ENCODE results near the gene PRKAA2.

The PRKAA2 gene

DNA sequence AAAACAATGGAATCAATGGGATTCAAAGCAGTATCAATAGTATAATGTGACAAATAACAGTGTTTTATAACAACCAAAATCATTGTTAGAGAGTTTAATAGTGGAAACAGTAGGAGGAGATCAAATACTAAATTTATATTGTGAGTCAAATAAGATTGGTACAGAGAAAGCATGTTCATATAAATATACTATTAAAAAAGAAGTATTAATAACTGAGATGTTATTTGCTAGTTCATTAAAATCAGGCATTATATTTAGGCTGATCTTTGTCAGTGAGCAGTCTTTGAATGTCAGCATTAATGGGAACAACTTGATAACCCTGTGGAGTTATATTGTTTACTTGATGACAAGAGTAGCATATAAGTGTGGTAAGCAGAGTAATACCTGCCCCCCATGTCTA is 30.6 kb downstream of the PRKAA2 start:
- TF ChIP-seq EP300 (IDR thresholded peaks at IDR 0.05; ENCODE audit: borderline replicate concordance) = no peak
- no peak for TF ChIP-seq TEAD4 (IDR thresholded peaks at IDR 0.05)
- TF ChIP-seq, protein P1, sequence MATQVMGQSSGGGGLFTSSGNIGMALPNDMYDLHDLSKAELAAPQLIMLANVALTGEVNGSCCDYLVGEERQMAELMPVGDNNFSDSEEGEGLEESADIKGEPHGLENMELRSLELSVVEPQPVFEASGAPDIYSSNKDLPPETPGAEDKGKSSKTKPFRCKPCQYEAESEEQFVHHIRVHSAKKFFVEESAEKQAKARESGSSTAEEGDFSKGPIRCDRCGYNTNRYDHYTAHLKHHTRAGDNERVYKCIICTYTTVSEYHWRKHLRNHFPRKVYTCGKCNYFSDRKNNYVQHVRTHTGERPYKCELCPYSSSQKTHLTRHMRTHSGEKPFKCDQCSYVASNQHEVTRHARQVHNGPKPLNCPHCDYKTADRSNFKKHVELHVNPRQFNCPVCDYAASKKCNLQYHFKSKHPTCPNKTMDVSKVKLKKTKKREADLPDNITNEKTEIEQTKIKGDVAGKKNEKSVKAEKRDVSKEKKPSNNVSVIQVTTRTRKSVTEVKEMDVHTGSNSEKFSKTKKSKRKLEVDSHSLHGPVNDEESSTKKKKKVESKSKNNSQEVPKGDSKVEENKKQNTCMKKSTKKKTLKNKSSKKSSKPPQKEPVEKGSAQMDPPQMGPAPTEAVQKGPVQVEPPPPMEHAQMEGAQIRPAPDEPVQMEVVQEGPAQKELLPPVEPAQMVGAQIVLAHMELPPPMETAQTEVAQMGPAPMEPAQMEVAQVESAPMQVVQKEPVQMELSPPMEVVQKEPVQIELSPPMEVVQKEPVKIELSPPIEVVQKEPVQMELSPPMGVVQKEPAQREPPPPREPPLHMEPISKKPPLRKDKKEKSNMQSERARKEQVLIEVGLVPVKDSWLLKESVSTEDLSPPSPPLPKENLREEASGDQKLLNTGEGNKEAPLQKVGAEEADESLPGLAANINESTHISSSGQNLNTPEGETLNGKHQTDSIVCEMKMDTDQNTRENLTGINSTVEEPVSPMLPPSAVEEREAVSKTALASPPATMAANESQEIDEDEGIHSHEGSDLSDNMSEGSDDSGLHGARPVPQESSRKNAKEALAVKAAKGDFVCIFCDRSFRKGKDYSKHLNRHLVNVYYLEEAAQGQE (IDR thresholded peaks at IDR 0.05; ENCODE audit: low read depth) = no peak
- TF ChIP-seq NFIC (IDR thresholded peaks at IDR 0.05) = no peak
- TF ChIP-seq, protein P2, sequence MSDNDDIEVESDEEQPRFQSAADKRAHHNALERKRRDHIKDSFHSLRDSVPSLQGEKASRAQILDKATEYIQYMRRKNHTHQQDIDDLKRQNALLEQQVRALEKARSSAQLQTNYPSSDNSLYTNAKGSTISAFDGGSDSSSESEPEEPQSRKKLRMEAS (IDR thresholded peaks at IDR 0.05) = no peak
- no peak for TF ChIP-seq FOXM1 (IDR thresholded peaks at IDR 0.05; ENCODE audit: borderline replicate concordance, low read depth)
- no peak for TF ChIP-seq YY1 (IDR thresholded peaks at IDR 0.05; ENCODE audit: low read depth)
- TF ChIP-seq ZBTB7A (IDR thresholded peaks at IDR 0.05; ENCODE audit: low read depth) = no peak
- no peak for TF ChIP-seq RAD21 (IDR thresholded peaks at IDR 0.05; ENCODE audit: low read depth)
- no peak for TF ChIP-seq CEBPB (IDR thresholded peaks at IDR 0.05)
- TF ChIP-seq, protein P3, sequence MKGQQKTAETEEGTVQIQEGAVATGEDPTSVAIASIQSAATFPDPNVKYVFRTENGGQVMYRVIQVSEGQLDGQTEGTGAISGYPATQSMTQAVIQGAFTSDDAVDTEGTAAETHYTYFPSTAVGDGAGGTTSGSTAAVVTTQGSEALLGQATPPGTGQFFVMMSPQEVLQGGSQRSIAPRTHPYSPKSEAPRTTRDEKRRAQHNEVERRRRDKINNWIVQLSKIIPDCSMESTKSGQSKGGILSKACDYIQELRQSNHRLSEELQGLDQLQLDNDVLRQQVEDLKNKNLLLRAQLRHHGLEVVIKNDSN (IDR thresholded peaks at IDR 0.05) = no peak
- TF ChIP-seq EGR1 (IDR thresholded peaks at IDR 0.05) = no peak
- no peak for TF ChIP-seq TCF12 (IDR thresholded peaks at IDR 0.05; ENCODE audit: low read depth)
- no peak for TF ChIP-seq CREB1 (IDR thresholded peaks at IDR 0.05; ENCODE audit: low read depth)
- TF ChIP-seq TAF1 (IDR thresholded peaks at IDR 0.05; ENCODE audit: low read depth) = no peak

DNA sequence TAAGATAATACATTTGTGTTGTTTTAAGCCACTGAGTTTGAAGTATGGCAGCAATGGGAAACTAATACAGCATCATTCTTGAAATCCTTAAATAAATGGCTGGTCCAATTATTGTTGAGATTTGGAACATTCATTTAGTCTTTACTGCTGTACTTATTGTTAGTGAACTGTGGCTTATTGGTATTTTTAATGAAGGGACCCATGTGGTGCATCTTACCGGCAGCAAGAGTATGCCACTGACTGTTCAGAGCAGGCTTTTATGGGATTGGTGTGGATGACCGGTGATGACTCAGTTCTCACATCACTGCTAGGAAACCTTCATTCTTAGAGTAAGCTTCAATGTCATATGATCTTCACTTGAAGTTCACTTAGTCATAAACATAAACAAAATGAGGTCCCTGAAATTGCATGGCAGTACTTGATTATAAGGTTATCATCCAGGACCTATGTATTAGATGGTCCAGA is 31.5 kb downstream of the PRKAA2 start:
- TF ChIP-seq TCF12 (IDR thresholded peaks at IDR 0.05; ENCODE audit: low read depth) (no peak), CEBPB (IDR thresholded peaks at IDR 0.05) (no peak), RAD21 (IDR thresholded peaks at IDR 0.05; ENCODE audit: low read depth) (no peak)

DNA sequence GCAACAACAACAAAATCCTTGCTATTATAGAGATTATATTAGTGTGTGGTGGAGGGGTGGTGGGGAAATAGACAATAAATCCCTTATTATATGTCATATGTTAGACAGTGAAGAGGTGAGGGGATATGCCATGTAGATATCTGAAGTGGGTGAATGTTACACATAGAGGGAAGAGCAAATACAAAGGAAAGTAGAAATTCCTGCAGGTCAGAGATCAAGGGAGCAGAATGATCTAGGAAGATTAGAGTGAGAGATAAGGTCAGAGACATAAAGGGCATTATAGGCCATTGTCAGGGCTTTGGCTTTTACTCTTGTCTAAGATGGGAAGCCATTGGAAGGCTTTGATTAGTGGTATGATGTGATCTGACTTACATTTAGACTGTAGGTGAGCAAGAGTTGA is 38.5 kb downstream of the PRKAA2 start:
- TF ChIP-seq RAD21 (IDR thresholded peaks at IDR 0.05; ENCODE audit: low read depth) (no peak), EP300 (IDR thresholded peaks at IDR 0.05; ENCODE audit: borderline replicate concordance) (no peak), EGR1 (IDR thresholded peaks at IDR 0.05) (no peak), YY1 (IDR thresholded peaks at IDR 0.05; ENCODE audit: low read depth) (no peak), ZBTB7A (IDR thresholded peaks at IDR 0.05; ENCODE audit: low read depth) (no peak), NFIC (IDR thresholded peaks at IDR 0.05) (no peak), TCF12 (IDR thresholded peaks at IDR 0.05; ENCODE audit: low read depth) (no peak), TAF1 (IDR thresholded peaks at IDR 0.05; ENCODE audit: low read depth) (no peak), CEBPB (IDR thresholded peaks at IDR 0.05) (no peak), CREB1 (IDR thresholded peaks at IDR 0.05; ENCODE audit: low read depth) (no peak), TEAD4 (IDR thresholded peaks at IDR 0.05) (no peak), FOXM1 (IDR thresholded peaks at IDR 0.05; ENCODE audit: borderline replicate concordance, low read depth) (no peak)
- TF ChIP-seq, protein P2 (IDR thresholded peaks at IDR 0.05) = no peak
- TF ChIP-seq, protein P1 (IDR thresholded peaks at IDR 0.05; ENCODE audit: low read depth) = no peak

DNA sequence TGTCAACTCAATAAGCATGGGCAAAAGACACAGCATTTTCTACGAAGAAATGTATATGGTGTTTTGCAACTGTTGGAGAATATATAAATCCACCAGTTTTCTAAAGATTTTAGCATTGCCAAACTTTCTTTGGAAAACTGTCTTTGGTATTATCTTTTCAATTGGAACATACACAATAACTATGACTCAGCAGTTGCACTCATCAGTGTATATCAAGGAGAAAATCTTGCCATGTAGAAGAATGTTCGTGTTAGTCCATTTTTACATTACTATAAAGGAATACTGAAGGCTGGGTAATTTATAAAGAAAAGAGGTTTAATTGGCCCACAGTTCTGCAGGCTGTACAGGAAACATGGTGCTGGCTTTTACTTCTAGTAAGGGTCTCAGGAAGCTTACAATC is 41.1 kb downstream of the PRKAA2 start:
- TF ChIP-seq CEBPB (IDR thresholded peaks at IDR 0.05) = no peak
- TF ChIP-seq FOXM1 (IDR thresholded peaks at IDR 0.05; ENCODE audit: borderline replicate concordance, low read depth) = no peak
- TF ChIP-seq, protein P1 (IDR thresholded peaks at IDR 0.05; ENCODE audit: low read depth) = no peak
- no peak for TF ChIP-seq EGR1 (IDR thresholded peaks at IDR 0.05)

DNA sequence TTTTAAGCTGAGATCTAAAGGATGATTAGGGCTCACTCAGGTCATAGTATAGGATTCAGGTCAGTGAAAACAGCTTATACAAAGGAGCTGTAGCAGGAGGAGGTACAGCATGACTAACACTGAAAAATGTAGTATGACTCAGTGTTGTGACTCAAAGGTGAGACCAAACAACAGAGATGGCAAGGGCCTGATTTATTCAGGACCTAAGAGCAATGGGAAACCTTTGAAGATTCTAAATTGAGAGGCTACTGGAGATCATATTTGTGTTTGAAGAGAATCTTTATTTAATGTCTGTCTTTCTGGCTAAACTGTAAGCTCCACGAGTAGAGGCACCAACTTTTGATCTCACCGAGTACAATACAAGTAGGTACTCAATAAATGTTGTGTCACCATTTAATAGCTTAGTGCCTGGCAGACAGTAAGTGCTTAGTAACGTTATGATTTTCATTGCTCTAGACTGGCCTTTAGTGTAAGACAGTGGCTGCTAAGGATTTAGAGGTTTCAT is 43.5 kb downstream of the PRKAA2 start:
- TF ChIP-seq TCF12 (IDR thresholded peaks at IDR 0.05; ENCODE audit: low read depth) (peak; percentile 55; the same call in 1 of the 2 replicates), YY1 (IDR thresholded peaks at IDR 0.05; ENCODE audit: low read depth) (no peak; the same call in 1 of the 2 replicates), FOXM1 (IDR thresholded peaks at IDR 0.05; ENCODE audit: borderline replicate concordance, low read depth) (peak; percentile 19; the same call in 1 of the 2 replicates), TAF1 (IDR thresholded peaks at IDR 0.05; ENCODE audit: low read depth) (no peak), EGR1 (IDR thresholded peaks at IDR 0.05) (no peak), NFIC (IDR thresholded peaks at IDR 0.05) (no peak), CEBPB (IDR thresholded peaks at IDR 0.05) (no peak), EP300 (IDR thresholded peaks at IDR 0.05; ENCODE audit: borderline replicate concordance) (peak; percentile 76; the same call in 1 of the 2 replicates), RAD21 (IDR thresholded peaks at IDR 0.05; ENCODE audit: low read depth) (no peak), TEAD4 (IDR thresholded peaks at IDR 0.05) (peak; percentile 74), CREB1 (IDR thresholded peaks at IDR 0.05; ENCODE audit: low read depth) (no peak)
- TF ChIP-seq, protein P3 (IDR thresholded peaks at IDR 0.05) = no peak
- TF ChIP-seq, protein P2 (IDR thresholded peaks at IDR 0.05) = peak; percentile 42; the same call in 1 of the 2 replicates
- TF ChIP-seq, protein P1 (IDR thresholded peaks at IDR 0.05; ENCODE audit: low read depth) = no peak

Measured in Ishikawa (cell line).